H1 (cell line): ENCODE measurements around the gene SCO1. TPM values are rescaled to one million over a fixed set of nuclear protein-coding genes. Genes with fewer than 3 reads are reported as not detected.

Experiments used
- polyA plus RNA-seq, 7 experiments: library from polyadenylated mRNA; depleted of rRNA in 3 of 7; stranded (reverse) in 5 of 7; unstranded in 2 of 7; fragments of >200 nt in 5 of 7; fragments of 200-250 nt in 2 of 7; gene quantifications; 1 replicate in 5 of 7; 2 replicates in 1 of 7; 4 replicates in 1 of 7; pipeline versions ENCODE4 v1.2.1 to v1.2.3, GENCODE V29; 2011 to 2013; ENCODE audit warnings: missing spikeins in 2 of 7, mixed read lengths in 2 of 7
- total RNA-seq: library from RNA; stranded (reverse); fragmentation: NEBNext Ultra II Directional; extraction: Animal tissue kit (Norgen Biotek cat#: 25700); gene quantifications from 2 replicates; pipeline ENCODE4 v1.2.1, GENCODE V29; 2021
- TF ChIP-seq, protein P1 (sequence below): fragments of 300-600 bp; sonication (generic); IDR thresholded peaks from 2 replicates; pipeline ENCODE4 v1.7.1; 2012; ENCODE audit warnings: low read length, moderate library complexity, mild to moderate bottlenecking, inconsistent platforms; ENCODE audit not compliant: insufficient replicate concordance

SCO1 gene
- total and polyA plus RNA-seq, 2 of the 8 experiments (the other 6 are each of a cell fraction or from before 2014, with no cell fraction given) = 18.7 to 61.8 TPM

DNA sequence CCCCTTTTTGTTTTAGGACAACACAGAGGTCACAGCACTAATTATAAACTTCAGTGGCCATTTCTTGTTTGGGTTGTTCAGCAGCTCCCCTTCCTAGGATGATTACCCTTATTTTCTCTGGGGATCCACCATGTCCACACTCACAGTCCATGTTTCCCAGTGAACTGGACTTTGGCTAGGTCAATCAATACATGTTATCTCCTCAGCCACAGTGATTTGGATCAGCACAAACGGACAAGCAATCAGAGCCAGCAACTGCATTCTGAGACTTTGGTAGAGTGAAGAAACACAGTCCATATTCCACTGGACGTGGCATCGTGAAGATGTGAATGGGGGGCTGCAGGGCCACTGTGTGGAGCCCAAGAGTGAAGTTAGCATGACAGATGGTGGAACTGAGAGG is 27.9 kb upstream of the SCO1 start (continued):
- TF ChIP-seq, protein P1, sequence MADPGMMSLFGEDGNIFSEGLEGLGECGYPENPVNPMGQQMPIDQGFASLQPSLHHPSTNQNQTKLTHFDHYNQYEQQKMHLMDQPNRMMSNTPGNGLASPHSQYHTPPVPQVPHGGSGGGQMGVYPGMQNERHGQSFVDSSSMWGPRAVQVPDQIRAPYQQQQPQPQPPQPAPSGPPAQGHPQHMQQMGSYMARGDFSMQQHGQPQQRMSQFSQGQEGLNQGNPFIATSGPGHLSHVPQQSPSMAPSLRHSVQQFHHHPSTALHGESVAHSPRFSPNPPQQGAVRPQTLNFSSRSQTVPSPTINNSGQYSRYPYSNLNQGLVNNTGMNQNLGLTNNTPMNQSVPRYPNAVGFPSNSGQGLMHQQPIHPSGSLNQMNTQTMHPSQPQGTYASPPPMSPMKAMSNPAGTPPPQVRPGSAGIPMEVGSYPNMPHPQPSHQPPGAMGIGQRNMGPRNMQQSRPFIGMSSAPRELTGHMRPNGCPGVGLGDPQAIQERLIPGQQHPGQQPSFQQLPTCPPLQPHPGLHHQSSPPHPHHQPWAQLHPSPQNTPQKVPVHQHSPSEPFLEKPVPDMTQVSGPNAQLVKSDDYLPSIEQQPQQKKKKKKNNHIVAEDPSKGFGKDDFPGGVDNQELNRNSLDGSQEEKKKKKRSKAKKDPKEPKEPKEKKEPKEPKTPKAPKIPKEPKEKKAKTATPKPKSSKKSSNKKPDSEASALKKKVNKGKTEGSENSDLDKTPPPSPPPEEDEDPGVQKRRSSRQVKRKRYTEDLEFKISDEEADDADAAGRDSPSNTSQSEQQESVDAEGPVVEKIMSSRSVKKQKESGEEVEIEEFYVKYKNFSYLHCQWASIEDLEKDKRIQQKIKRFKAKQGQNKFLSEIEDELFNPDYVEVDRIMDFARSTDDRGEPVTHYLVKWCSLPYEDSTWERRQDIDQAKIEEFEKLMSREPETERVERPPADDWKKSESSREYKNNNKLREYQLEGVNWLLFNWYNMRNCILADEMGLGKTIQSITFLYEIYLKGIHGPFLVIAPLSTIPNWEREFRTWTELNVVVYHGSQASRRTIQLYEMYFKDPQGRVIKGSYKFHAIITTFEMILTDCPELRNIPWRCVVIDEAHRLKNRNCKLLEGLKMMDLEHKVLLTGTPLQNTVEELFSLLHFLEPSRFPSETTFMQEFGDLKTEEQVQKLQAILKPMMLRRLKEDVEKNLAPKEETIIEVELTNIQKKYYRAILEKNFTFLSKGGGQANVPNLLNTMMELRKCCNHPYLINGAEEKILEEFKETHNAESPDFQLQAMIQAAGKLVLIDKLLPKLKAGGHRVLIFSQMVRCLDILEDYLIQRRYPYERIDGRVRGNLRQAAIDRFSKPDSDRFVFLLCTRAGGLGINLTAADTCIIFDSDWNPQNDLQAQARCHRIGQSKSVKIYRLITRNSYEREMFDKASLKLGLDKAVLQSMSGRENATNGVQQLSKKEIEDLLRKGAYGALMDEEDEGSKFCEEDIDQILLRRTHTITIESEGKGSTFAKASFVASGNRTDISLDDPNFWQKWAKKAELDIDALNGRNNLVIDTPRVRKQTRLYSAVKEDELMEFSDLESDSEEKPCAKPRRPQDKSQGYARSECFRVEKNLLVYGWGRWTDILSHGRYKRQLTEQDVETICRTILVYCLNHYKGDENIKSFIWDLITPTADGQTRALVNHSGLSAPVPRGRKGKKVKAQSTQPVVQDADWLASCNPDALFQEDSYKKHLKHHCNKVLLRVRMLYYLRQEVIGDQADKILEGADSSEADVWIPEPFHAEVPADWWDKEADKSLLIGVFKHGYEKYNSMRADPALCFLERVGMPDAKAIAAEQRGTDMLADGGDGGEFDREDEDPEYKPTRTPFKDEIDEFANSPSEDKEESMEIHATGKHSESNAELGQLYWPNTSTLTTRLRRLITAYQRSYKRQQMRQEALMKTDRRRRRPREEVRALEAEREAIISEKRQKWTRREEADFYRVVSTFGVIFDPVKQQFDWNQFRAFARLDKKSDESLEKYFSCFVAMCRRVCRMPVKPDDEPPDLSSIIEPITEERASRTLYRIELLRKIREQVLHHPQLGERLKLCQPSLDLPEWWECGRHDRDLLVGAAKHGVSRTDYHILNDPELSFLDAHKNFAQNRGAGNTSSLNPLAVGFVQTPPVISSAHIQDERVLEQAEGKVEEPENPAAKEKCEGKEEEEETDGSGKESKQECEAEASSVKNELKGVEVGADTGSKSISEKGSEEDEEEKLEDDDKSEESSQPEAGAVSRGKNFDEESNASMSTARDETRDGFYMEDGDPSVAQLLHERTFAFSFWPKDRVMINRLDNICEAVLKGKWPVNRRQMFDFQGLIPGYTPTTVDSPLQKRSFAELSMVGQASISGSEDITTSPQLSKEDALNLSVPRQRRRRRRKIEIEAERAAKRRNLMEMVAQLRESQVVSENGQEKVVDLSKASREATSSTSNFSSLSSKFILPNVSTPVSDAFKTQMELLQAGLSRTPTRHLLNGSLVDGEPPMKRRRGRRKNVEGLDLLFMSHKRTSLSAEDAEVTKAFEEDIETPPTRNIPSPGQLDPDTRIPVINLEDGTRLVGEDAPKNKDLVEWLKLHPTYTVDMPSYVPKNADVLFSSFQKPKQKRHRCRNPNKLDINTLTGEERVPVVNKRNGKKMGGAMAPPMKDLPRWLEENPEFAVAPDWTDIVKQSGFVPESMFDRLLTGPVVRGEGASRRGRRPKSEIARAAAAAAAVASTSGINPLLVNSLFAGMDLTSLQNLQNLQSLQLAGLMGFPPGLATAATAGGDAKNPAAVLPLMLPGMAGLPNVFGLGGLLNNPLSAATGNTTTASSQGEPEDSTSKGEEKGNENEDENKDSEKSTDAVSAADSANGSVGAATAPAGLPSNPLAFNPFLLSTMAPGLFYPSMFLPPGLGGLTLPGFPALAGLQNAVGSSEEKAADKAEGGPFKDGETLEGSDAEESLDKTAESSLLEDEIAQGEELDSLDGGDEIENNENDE = no peak
